ENCODE measurements around the gene PLXNA2. TPM values are rescaled to one million over a fixed set of nuclear protein-coding genes. Genes with fewer than 3 reads are reported as not detected.

Gene PLXNA2
- total and polyA plus RNA-seq, 11 donors: 9.2 to 28.2 (median 18.0) TPM

DNA sequence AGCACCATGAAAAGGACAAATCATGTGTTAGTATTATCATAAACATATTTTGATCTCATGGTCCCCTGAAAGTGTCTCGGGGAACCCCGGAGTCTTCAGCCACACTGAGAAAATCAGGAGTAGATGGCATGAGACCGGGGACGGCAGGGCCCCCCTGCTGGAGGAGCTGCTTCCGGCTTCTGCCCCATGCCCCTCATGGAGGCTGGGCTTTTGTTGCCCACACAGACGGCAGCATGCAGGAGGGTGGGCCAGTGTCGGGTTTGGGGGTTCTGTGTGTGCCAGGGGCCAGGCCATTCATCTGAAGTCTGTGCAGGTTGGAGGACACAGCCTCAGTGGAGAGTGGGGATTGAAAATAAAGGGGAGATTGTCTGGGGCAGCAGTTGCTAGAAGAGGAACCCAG lies 258.2 kb downstream of the PLXNA2 start:
- Histone ChIP-seq H3K36me3 (no peaks in the 10 kb centered on the region), H3K4me1 (no peaks in the 10 kb centered on the region), H3K27me3 (peaks cover 0 to 4% (median 0%) of the 10 kb centered on the region in 9 donors), H3K9me3 (no peaks in the 10 kb centered on the region), H3K4me3 (no peak overlapping the region), H3K27ac (no peak overlapping the region)
- 91 to 93% (median 92%) methylated on average over 7 of the region's 7 CpGs for WGBS, 4 donors
- intact Hi-C loops (cut with DNase I): loop anchor here in 1 of 10 donors (10.0 kb wide), 1 partner anchor 171 kb away; no protein-coding TSS in a partner anchor
- DNase-seq (no peak), ATAC-seq (no peak)
- no peak for TF ChIP-seq POLR2A (IDR thresholded peaks at IDR 0.05)
- TF ChIP-seq, protein P1, sequence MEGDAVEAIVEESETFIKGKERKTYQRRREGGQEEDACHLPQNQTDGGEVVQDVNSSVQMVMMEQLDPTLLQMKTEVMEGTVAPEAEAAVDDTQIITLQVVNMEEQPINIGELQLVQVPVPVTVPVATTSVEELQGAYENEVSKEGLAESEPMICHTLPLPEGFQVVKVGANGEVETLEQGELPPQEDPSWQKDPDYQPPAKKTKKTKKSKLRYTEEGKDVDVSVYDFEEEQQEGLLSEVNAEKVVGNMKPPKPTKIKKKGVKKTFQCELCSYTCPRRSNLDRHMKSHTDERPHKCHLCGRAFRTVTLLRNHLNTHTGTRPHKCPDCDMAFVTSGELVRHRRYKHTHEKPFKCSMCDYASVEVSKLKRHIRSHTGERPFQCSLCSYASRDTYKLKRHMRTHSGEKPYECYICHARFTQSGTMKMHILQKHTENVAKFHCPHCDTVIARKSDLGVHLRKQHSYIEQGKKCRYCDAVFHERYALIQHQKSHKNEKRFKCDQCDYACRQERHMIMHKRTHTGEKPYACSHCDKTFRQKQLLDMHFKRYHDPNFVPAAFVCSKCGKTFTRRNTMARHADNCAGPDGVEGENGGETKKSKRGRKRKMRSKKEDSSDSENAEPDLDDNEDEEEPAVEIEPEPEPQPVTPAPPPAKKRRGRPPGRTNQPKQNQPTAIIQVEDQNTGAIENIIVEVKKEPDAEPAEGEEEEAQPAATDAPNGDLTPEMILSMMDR (IDR thresholded peaks at IDR 0.05): no peak

DNA sequence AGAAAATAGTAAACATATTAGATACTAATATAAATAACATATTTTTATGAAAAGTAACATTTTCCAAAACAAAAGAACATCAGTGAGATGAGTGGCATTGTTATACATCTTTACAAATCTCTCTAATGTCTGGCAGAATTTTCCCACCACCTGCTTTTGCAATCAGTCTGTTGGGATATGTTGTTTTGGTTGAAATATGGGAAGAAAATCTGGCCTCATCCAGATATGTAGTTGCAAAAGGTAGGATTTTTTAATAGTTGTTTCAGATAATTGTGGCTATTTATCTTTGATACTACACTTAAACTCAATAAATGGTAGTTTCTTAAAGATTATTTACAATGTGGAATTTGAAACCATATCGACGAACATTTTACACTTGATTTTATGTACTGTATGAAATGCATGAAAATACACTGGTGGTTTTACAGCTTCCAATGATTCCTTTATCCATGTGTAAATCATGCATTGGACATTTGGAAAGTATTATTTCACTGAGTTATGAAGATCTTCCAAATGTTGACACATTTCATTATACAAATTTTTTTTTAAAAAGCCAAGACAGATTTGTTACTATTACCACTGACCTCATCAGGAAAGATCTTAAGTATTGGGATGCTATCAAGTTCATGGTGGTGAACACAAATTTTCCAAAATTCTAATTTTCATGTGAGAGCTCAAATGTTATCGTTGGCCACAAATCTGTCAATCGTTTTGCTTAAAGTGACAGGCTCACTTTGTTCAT lies 259.2 kb downstream of the PLXNA2 start:
- Histone ChIP-seq H3K9me3 (no peaks in the 10 kb centered on the region), H3K36me3 (no peaks in the 10 kb centered on the region), H3K27me3 (no peaks in the 10 kb centered on the region), H3K4me3 (no peak overlapping the region), H3K4me1 (no peaks in the 10 kb centered on the region), H3K27ac (no peak overlapping the region)
- intact Hi-C loops (cut with DNase I): loop anchor here in 1 of 10 donors (10.0 kb wide), 1 partner anchor 170 kb away; no protein-coding TSS in a partner anchor
- no peak for ATAC-seq
- no peak for TF ChIP-seq POLR2A (IDR thresholded peaks at IDR 0.05)
- TF ChIP-seq, protein P1 (IDR thresholded peaks at IDR 0.05): no peak
- WGBS, 4 donors: 80 to 84% (median 82%) methylated on average over 4 of the region's 4 CpGs
- DNase-seq: no peak

DNA sequence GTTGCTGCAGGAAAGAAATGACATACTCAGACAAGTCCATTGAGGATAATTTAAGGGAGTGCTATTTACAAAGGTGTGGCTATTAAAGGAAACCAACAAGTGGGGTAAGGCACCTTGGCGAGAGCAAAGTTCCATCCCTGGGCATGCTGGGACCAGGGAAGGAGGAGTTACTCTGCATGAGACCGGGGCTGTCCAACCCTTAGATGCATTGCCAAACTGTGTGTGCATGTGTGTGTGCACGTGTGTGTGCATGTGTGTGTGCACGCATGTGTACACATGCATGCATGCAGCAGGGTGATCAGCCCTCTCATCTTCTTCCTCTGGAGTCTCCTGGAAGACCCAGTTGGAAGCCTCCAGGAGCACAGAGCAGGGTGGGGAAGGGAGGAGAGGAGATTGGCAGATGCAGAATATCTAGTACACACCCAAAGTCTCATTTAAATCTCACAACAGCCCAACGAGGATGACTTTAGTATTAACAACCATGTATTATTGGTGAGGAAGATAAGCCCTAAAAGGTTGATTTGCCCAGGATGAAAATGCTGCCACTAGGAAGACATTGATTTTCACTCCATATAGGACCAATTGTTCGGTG lies 261.0 kb downstream of the PLXNA2 start:
- Histone ChIP-seq H3K36me3 (no peaks in the 10 kb centered on the region), H3K27me3 (no peaks in the 10 kb centered on the region), H3K4me3 (no peak overlapping the region), H3K9me3 (no peaks in the 10 kb centered on the region), H3K27ac (no peak overlapping the region), H3K4me1 (no peaks in the 10 kb centered on the region)
- DNase-seq: no peak
- intact Hi-C loops (cut with DNase I): loop anchor here in 1 of 10 donors (10.0 kb wide), 1 partner anchor 168 kb away; no protein-coding TSS in a partner anchor
- no peak for ATAC-seq
- TF ChIP-seq, protein P1 (IDR thresholded peaks at IDR 0.05): no peak
- TF ChIP-seq POLR2A (IDR thresholded peaks at IDR 0.05): no peak
- WGBS, 4 donors: 83 to 88% (median 85%) methylated on average over 6 of the region's 6 CpGs

DNA sequence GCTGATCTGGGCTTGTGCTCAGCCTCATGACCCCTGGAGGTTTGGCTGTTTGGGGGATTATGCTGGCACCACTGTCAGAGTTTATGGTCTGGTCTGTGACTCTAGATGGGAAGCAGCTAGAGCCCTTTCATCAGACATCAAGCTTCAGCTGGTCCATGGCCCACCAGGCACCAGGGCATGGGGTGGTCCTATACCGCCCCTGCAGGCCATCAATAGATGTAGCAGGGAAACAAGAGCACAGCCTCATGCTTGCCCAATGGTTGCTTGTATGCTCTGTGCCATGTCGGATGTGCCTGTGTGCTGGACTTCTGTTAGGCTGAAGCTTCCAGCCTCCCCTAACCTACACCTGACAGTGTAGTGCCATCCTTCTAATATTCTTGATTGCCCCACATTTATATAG lies 262.2 kb downstream of the PLXNA2 start:
- Histone ChIP-seq H3K4me3 (no peak overlapping the region), H3K9me3 (no peaks in the 10 kb centered on the region), H3K27me3 (no peaks in the 10 kb centered on the region), H3K4me1 (no peaks in the 10 kb centered on the region), H3K27ac (no peak overlapping the region), H3K36me3 (no peaks in the 10 kb centered on the region)
- ATAC-seq (peak in 2 of 4 donors; percentile 49 to 65), DNase-seq (no peak)
- WGBS, 4 donors: 41 to 69% (median 55%) methylated on average over 2 of the region's 2 CpGs
- intact Hi-C loops (cut with DNase I): loop anchor here in 1 of 10 donors (10.0 kb wide), 1 partner anchor 167 kb away; no protein-coding TSS in a partner anchor
- no peak for TF ChIP-seq POLR2A (IDR thresholded peaks at IDR 0.05)
- TF ChIP-seq, protein P1 (IDR thresholded peaks at IDR 0.05): peak; percentile 8 to 50 (median 27)
